G401 (cell line): Measurements from ENCODE around the gene CAMKMT. TPM values are rescaled to one million over a fixed set of nuclear protein-coding genes. Genes with fewer than 3 reads are reported as not detected.

Experiments used
- DNase-seq: peaks from one replicate; pipeline ENCODE4 v3.0.0-alpha.2; 2015; ENCODE audit warnings: low spot score
- in situ Hi-C: cut with HindIII; loops from 2 replicates; pipeline ENCODE4 v1.10.0; 2016; ENCODE audit warnings: low sequenced_read_pairs, mixed read lengths
- total RNA-seq: library from RNA; depleted of rRNA; stranded (reverse); fragments of >200 nt; shearing (Covaris generic); gene quantifications from 2 replicates; pipeline ENCODE4 v1.2.3, GENCODE V29; 2014; rRNA removed

CAMKMT gene
- total RNA-seq, 1 experiment from 2014 or later = 1.6 TPM

DNA sequence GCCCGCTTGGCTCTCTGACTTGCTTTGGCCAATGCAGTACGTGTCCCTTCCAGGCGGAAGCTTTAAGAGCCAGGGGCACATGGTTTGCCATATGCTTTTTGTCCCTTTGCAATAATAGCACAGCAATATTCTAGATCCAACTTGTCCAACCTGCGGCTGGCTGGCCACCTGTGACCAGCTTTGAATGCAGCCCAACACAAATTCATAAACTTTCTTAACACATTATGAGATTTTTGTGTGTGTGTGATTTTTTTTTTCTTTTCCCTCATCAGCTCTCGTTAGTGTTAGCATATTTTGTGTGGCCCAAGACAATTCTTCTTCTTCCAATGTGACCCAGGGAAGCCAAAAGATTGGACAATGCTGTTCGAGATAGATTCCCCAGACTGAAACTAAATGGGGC is 460.4 kb downstream of the CAMKMT start:
- peak; percentile 23 for DNase-seq
- in situ Hi-C loops = loop anchor here (5.0 kb wide), 1 partner anchor 90 kb away; no protein-coding TSS in a partner anchor

Other genes with a start within 250 kb of the CAMKMT start
- gene PPM1B, start 193.1 kb upstream of the CAMKMT start, total RNA-seq = 29.8 and 31.9 TPM in 2 replicates
- not detected in 2 replicates for gene SLC3A1, start 86.5 kb upstream of the CAMKMT start, total RNA-seq
- 24.9 and 39.2 TPM in 2 replicates for gene PREPL, start 453 bp upstream of the CAMKMT start, total RNA-seq